Suppressor macrophage treated with lipopolysaccharide for 1 hour (primary cell): Measurements from ENCODE around the gene P2RY8.
"Not testable (repeated sequence)": the region's sequence is repeated elsewhere in the genome, so short reads cannot be mapped to it uniquely, and the experiment has no call there.

Experiments
- DNase-seq, 3 donors: peaks; one replicate each; pipeline ENCODE4 v3.0.0-alpha.2; 2020 to 2022

The P2RY8 gene

GRCh38 chrX:1518512-1518911, 18.5 kb downstream of the P2RY8 start:
- DNase-seq: no peak

GRCh38 chrX:1516596-1517104, 20.3 kb downstream of the P2RY8 start:
- peak in 2 of 3 donors; percentile 20 to 30 for DNase-seq

- no peak for DNase-seq
These were observed 25.2 kb downstream of the P2RY8 start for GRCh38 chrX:1511829-1512228.

- no peak for DNase-seq
These were observed 25.8 kb downstream of the P2RY8 start for GRCh38 chrX:1511150-1511549.

- DNase-seq: peak; percentile 73 to 78 (median 76)
These were observed 29.2 kb downstream of the P2RY8 start for GRCh38 chrX:1507511-1508463.

GRCh38 chrX:1506916-1507315, 30.1 kb downstream of the P2RY8 start:
- DNase-seq: no peak

GRCh38 chrX:1502853-1503252, 34.1 kb downstream of the P2RY8 start:
- DNase-seq: peak in 1 of 3 donors; percentile 16

- DNase-seq: peak in 2 of 3 donors; percentile 7 to 17
These were observed 34.7 kb downstream of the P2RY8 start for GRCh38 chrX:1502241-1502640.

- DNase-seq: peak; percentile 28 to 54 (median 34)
These were observed 36.0 kb downstream of the P2RY8 start for GRCh38 chrX:1500701-1501624.

- DNase-seq: no peak
These were observed 40.9 kb downstream of the P2RY8 start for GRCh38 chrX:1496076-1496475.

- DNase-seq: peak; percentile 71 to 72 (median 72)
These were observed 43.0 kb downstream of the P2RY8 start for GRCh38 chrX:1493877-1494510.

GRCh38 chrX:1493412-1493811, 43.6 kb downstream of the P2RY8 start:
- DNase-seq: no peak

- no peak for DNase-seq
These were observed 44.5 kb downstream of the P2RY8 start for GRCh38 chrX:1492421-1493012.

GRCh38 chrX:1491851-1492349, 45.1 kb downstream of the P2RY8 start:
- peak; percentile 34 to 55 (median 36) for DNase-seq

- not testable (repeated sequence) for DNase-seq
These were observed 45.7 kb downstream of the P2RY8 start for GRCh38 chrX:1491248-1491647.

GRCh38 chrX:1490723-1491122, 46.3 kb downstream of the P2RY8 start:
- not testable (repeated sequence) for DNase-seq

GRCh38 chrX:1489354-1489753, 47.6 kb downstream of the P2RY8 start:
- DNase-seq: not testable (repeated sequence)

- DNase-seq: no peak
These were observed 48.2 kb downstream of the P2RY8 start for GRCh38 chrX:1488745-1489144.

GRCh38 chrX:1488141-1488540, 48.8 kb downstream of the P2RY8 start:
- DNase-seq: no peak

GRCh38 chrX:1487401-1487800, 49.6 kb downstream of the P2RY8 start:
- DNase-seq: no peak

GRCh38 chrX:1486749-1487361, 50.1 kb downstream of the P2RY8 start:
- peak in 2 of 3 donors; percentile 12 to 33 for DNase-seq
